ENCODE measurements around the gene FAM3B.

Gene FAM3B

DNA sequence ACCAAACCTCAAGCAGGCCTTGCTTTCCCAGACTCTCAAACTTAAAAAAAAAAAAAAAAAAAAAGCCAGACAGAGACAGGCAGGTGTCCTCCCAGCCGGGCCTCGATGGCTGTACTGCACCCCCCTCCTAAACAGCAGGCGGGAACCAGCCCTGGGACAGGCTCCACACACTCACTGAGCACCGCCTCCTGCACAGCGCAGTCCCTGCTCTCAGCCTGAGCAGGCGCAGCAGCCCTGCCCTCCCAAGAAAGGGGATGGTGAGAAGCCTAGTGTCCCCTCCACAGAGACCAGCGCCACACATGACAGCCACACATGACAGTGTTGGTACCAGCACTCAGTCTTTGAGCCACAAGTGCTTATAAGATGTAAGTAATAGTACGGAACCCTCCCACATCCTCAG is 57.2 kb downstream of the FAM3B start:
- H3K36me3 ChIP-seq: no peaks in the 10 kb centered on the region
- no peaks in the 10 kb centered on the region for H3K9me3 ChIP-seq
- no peaks in the 10 kb centered on the region for H3K4me1 ChIP-seq
- DNase-seq: no peak
- H3K27me3 ChIP-seq: no peaks in the 10 kb centered on the region
- TF ChIP-seq, protein P1, sequence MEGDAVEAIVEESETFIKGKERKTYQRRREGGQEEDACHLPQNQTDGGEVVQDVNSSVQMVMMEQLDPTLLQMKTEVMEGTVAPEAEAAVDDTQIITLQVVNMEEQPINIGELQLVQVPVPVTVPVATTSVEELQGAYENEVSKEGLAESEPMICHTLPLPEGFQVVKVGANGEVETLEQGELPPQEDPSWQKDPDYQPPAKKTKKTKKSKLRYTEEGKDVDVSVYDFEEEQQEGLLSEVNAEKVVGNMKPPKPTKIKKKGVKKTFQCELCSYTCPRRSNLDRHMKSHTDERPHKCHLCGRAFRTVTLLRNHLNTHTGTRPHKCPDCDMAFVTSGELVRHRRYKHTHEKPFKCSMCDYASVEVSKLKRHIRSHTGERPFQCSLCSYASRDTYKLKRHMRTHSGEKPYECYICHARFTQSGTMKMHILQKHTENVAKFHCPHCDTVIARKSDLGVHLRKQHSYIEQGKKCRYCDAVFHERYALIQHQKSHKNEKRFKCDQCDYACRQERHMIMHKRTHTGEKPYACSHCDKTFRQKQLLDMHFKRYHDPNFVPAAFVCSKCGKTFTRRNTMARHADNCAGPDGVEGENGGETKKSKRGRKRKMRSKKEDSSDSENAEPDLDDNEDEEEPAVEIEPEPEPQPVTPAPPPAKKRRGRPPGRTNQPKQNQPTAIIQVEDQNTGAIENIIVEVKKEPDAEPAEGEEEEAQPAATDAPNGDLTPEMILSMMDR (IDR thresholded peaks at IDR 0.05; ENCODE audit: low read depth, low read length): no peak
- no peak overlapping the region for H3K4me3 ChIP-seq (ENCODE audit: low read depth, low read length)

DNA sequence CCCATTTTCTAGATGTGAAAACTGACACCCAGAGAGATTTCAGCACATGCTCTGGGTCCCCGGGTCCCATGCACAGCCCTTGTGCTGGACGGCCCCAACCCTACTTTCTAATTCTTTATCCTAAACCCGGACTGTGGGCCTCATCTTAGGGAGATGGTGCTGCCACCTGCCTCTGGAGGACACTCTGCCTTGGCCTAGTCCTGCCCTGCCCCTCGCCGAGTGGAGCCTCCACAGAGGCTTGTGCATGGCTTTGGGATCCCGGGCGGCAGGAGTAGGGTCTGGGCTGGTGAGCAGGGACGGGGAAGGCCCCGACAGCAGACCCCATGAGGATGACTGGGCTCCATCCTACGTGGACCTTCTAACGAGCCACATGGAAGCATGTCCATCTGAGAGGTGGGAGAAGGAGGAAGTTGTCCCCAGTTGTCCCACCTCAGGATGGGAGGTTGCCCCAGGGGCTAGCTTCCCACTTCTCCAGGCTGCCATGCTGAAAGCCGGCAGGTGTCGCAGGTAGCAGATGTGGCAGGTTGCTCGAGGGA is 57.6 kb downstream of the FAM3B start:
- Histone ChIP-seq H3K27me3 (no peaks in the 10 kb centered on the region), H3K4me3 (ENCODE audit: low read depth, low read length) (no peak overlapping the region), H3K4me1 (no peaks in the 10 kb centered on the region), H3K9me3 (no peaks in the 10 kb centered on the region), H3K36me3 (no peaks in the 10 kb centered on the region)
- DNase-seq: no peak
- TF ChIP-seq, protein P1 (IDR thresholded peaks at IDR 0.05; ENCODE audit: low read depth, low read length): no peak

DNA sequence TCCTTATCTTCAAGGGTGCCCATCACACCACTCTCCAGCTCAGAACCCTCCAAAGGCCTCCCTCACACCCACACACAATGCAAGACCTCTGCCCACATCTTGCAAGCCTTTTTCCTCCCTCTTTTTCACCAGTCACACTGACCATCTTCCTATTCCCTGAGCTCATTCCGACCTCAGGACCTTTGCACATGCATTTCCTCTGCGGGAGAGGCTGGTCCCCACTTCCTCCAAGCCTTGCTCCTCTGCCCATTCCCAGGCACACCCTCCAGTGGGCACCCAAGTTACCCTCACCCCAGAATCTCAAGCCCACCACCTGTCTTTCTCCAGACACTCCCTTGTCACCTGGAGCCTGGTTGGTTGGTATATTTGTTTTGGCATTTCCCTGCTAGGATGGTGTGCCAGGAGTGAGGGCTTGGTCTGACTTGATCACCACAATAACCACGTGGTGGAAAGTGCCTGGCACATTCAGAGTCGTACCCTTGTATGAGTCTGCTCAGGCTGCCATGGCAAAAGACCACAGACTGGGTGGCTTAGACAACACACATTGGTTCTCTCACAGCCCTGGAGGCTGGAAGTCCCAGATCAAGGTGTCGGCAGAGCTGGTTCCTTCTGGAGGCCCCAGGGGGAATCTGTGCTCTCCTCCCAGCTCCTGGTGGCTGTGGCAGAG is 58.4 kb downstream of the FAM3B start:
- DNase-seq: no peak
- Histone ChIP-seq H3K4me3 (ENCODE audit: low read depth, low read length) (no peak overlapping the region), H3K9me3 (no peaks in the 10 kb centered on the region), H3K4me1 (no peaks in the 10 kb centered on the region), H3K27me3 (no peaks in the 10 kb centered on the region), H3K36me3 (no peaks in the 10 kb centered on the region)
- TF ChIP-seq, protein P1 (IDR thresholded peaks at IDR 0.05; ENCODE audit: low read depth, low read length): no peak

DNA sequence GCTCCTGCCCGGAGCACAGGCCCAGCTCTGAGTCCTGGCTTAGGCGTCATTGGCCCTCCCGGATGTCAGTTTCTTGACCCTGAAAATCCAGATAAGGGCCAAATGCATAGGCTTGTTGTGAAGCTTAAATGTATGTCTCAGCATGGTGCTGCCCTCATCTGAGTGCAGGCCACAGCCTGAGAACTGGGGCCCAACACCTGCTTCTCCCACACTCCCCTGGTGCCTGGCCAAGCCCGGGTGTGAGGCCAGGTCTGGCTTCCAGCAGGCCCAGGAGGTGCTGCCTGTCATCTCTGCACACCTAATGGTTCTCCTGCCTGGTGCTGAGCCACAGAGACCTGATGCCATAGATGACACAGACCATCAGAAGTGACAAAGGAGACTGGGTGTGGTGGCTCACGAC is 59.3 kb downstream of the FAM3B start:
- Histone ChIP-seq H3K36me3 (no peaks in the 10 kb centered on the region), H3K9me3 (no peaks in the 10 kb centered on the region; the same call in 1 of the 2 replicates)

DNA sequence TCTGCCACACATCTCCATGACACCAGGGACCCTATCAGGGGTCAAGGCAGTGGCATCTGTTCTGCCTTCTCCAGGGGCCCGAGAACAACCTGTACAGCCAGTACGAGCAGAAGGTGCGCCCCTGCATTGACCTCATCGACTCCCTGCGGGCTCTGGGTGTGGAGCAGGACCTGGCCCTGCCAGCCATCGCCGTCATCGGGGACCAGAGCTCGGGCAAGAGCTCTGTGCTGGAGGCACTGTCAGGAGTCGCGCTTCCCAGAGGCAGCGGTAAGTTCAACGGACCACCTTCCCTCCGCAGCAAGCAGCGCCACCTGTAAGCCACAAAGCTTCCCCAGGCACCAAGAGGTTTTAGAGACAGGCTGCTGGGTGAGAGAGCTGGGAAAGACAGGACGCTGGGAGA is 61.1 kb downstream of the FAM3B start:
- TF ChIP-seq, protein P1 (IDR thresholded peaks at IDR 0.05; ENCODE audit: low read depth, low read length): no peak

More for the DNA sequence above, 59.3 kb downstream of the FAM3B start:
- TF ChIP-seq, protein P1 (IDR thresholded peaks at IDR 0.05; ENCODE audit: low read depth, low read length): no peak
- H3K4me1 ChIP-seq: no peaks in the 10 kb centered on the region
- H3K27me3 ChIP-seq: no peaks in the 10 kb centered on the region
- no peak overlapping the region for H3K4me3 ChIP-seq (ENCODE audit: low read depth, low read length)
- no peak for DNase-seq

DNA sequence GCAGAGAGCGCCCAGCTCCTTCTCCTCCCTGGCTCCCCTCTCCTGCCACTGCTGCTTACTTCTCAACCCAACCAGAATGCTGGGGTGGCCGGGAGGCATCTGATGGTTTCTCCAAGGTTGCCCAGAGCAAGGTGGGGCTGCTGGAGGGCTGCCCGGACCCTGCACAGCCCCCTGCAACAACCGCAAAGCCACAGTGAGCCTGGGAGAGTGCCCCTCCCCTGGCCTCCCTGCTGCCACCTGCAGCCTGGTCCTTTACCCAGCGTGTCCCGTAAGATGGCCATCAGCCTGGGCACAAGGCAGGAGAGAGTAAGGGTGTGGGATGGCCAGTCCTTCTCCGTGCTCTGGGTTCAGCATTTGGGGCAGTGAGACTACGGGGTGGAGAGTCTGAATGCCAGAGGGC is 62.2 kb downstream of the FAM3B start:
- DNase-seq: no peak
- no peaks in the 10 kb centered on the region for H3K4me1 ChIP-seq
- peaks cover 3% of the 10 kb centered on the region; the same call in 1 of the 2 replicates for H3K9me3 ChIP-seq
- H3K27me3 ChIP-seq: no peaks in the 10 kb centered on the region
- no peaks in the 10 kb centered on the region for H3K36me3 ChIP-seq
- TF ChIP-seq, protein P1 (IDR thresholded peaks at IDR 0.05; ENCODE audit: low read depth, low read length): no peak
- no peak overlapping the region for H3K4me3 ChIP-seq (ENCODE audit: low read depth, low read length)

More for the DNA sequence above, 61.1 kb downstream of the FAM3B start:
- H3K4me1 ChIP-seq: no peaks in the 10 kb centered on the region
- H3K27me3 ChIP-seq: no peaks in the 10 kb centered on the region
- no peak for DNase-seq
- H3K36me3 ChIP-seq: no peaks in the 10 kb centered on the region
- H3K9me3 ChIP-seq: peaks cover 3% of the 10 kb centered on the region; the same call in 1 of the 2 replicates
- H3K4me3 ChIP-seq (ENCODE audit: low read depth, low read length): no peak overlapping the region
